GM21526 (cell line): ENCODE data around the gene FOXO3.
"Not testable (repeated sequence)": the region's sequence is repeated elsewhere in the genome, so short reads cannot be mapped to it uniquely, and the experiment has no call there.

Experiments
- ATAC-seq: cut with Tn5 transposase; IDR thresholded peaks from one replicate; pipeline ENCODE4 v1.9.1; 2021; ENCODE audit warnings: moderate library complexity; ENCODE audit not compliant: unreplicated experiment, low FRiP score

FOXO3 gene

DNA sequence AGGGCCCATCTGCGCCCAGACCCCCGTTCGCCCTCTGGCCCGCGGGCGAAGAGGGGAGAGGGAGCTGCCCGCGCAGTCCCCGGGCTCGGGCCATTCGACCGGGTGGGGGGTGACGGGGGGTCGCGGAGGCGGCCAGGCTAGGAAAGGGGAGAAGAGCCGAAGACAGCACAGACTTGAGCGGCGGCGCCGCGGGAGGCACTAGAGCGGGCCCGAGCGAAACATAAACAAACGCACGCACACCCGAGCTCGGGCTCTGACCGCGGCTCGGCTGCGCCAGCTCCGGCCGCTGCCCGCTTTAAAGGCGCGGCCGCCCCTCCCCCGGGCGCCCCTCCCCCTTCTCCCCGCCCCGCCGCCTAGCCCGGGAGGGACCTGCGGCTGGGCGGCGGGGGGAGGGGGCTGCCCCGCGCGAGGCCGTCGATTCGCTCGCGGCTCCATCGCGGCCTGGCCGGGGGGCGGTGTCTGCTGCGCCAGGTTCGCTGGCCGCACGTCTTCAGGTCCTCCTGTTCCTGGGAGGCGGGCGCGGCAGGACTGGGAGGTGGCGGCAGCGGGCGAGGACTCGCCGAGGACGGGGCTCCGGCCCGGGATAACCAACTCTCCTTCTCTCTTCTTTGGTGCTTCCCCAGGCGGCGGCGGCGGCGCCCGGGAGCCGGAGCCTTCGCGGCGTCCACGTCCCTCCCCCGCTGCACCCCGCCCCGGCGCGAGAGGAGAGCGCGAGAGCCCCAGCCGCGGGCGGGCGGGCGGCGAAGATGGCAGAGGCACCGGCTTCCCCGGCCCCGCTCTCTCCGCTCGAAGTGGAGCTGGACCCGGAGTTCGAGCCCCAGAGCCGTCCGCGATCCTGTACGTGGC is at the start of gene FOXO3:
Gene FOXO3 (plus strand): TSS at position 455 of the 846 bp plus-strand sequence. CDS start 292 bp downstream, at position 747.
- no peak for ATAC-seq

- no peak for ATAC-seq
Observed at GRCh38 chr6:108518714-108519576, 41.8 kb upstream of the FOXO3 start.

DNA sequence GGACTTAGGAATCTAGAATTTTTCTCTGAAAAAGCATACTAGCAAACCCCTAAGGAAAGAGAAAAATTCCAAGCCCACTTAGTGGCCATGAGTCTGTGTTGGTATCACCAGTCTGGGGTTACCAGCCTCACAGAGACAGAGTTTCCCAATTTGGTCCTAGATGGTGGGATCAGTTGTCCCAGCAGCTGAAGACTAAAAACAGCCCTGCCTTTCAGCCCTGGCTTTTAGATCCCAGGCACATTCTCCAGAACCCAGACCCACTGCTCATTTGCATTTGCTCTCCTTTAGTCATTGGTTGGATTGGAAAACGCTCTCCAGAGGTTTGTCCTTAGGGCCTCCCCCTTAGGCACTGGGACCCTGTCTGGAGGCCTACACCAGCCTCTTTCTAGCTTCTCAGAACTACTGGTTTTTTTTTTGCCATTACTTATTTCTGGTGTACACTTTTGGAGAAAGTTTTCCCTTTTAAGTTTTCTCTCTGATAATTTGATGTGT is 39.1 kb upstream of the FOXO3 start:
- no peak for ATAC-seq

DNA sequence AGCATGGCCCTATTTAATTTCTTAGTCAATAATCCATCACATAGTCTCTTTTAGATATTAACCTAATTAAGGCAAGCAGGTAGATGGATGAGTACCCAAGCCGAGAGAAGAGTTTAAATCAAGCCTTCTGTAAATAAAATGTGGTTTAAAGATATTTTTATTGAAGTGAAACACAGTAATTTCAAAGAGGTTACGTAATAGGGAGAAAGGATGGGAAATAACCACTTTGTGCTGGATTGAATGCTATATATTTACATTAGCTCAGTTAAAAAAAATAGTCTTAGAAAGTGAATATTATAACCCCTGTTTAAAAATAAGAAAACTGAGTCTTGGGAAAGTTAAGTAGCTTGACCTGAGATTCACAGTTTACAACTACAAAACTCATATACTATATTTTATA is 37.0 kb upstream of the FOXO3 start:
- no peak for ATAC-seq

GRCh38 chr6:108524528-108525248 is 36.0 kb upstream of the FOXO3 start:
- no peak for ATAC-seq

DNA sequence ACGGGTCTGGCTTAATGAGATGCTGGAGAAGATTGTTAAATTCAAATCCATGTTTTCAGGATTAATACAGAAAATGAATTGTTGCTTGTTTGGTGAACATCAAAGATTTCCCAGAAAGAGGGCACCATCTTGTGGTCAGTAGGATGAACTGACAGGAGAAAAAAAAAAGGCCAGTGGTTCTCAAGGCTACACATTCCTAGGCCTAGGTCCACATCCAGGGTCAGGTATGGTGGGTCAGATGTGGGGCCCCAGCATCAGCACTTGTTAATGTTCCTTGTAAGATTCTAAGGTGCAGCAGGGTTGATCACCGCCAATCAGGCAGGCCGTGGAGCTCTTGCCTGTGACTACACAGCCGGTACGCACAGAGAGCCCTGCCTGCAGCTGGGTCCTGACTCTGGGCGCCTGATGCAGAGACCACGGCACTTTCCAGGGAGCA is 34.0 kb upstream of the FOXO3 start:
- ATAC-seq: no peak

- no peak for ATAC-seq
Observed at GRCh38 chr6:108528878-108529277, 31.8 kb upstream of the FOXO3 start.

DNA sequence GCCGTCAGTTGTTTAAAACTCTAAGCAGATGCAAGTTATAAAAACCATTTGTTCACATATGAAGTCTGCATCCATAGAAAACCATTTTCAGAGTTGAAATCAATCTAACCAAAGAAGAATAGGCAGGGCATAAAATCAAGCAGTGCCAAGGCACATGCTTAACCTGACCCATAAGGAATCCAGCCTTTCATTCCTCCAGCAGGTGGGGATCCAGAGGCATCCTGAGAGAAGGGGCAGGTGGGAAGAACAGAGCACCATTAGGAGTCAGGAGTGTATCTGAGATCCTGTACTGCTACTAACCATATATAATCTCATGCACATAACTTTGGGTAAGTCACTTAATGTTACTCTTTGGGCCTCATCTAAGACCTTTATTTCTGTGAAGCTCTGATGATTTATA is 29.4 kb upstream of the FOXO3 start:
- ATAC-seq: no peak

- ATAC-seq: no peak
Observed at GRCh38 chr6:108535114-108535742, 25.5 kb upstream of the FOXO3 start.

- ATAC-seq: not testable (repeated sequence)
Observed at GRCh38 chr6:108535920-108536535, 24.7 kb upstream of the FOXO3 start.

DNA sequence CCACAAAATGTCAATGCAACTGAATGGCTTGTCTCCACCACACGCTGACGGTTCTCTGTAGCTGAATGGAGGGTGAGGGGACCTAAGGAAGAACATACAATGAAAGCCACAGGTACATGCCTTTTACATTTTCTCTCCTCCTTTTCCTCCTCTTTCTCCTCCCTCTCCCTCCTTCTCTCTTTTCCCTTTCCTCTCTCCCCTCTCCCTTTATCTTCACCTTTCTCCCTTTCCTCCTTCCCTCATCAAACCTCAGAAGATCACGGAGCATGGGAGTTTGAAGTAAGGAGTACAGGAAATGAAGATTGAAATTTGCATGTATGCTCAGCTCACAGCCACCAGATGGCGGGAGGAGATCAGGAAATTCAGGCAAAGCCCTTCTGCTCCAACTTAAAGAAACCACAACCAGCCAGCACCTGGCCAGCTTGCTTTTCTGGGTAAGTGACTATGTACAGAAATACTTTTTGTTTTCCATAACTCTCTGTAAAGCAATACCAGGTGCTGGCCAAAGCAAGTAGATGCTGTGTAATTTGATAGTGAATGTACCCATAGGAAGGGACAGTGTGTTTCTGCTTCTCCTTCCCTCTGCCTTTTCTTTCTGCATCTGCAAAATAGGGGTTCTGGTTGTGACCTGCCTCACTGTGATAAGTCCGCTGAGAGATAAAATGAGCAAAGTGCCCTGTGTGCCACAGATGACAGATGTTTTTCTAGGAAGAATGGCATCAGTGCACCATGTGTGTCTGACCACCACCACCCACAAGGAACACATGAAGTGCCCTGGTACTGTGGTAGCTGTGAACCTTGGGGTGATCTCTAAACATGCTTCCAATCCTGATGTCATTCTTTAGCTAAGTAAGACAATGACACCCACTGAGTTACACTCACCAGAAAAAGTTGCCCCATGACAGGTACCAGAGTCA is 18.6 kb upstream of the FOXO3 start:
- ATAC-seq: no peak

- ATAC-seq: no peak
Observed at GRCh38 chr6:108543175-108543940, 17.4 kb upstream of the FOXO3 start.

DNA sequence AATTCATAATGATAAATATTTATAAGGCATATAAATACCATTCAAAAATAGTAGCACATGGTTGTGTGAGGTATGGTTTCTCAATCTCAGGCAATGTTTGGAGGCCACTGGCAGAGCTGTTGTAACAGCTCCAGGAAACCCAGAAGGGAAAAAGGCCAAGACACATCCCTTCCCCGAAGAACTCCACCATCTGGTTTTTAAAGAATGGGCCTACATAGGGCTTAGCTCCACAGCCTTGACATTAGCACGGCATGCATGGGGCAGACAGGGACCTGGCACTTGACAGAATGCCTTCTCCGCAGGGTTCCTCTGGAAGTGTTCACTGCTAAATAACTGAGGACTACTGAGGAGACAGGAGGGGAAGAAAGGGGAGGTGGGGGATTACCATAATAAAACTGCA is 16.1 kb upstream of the FOXO3 start:
- ATAC-seq: no peak

GRCh38 chr6:108546079-108547049 is 14.4 kb upstream of the FOXO3 start:
- ATAC-seq: no peak

GRCh38 chr6:108549241-108549640 is 11.5 kb upstream of the FOXO3 start:
- ATAC-seq: no peak

DNA sequence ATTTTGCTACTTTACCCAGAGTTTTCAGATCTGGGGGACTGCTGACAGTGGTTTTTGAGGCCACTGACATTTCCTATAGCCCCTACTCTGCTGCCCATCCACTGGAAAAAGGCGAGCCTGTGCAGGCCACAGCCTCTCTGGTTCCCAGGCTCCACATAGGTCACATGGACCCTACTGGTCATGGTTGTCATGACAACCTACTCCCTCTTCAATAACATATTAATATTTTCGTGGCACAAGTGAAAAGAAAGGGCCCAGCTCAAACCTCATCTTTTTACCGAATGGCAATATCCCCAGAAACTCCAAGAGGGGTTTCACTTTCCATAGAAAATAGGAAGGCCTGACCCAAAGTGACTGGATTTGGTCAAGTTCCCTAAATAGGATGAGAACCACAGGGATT is 11.0 kb upstream of the FOXO3 start:
- no peak for ATAC-seq

- ATAC-seq: no peak
Observed at GRCh38 chr6:108550256-108550655, 10.5 kb upstream of the FOXO3 start.
